GM12874 (cell line): Measurements from ENCODE around the gene CHST13.

Experiments
- CTCF ChIP-seq: IDR thresholded peaks from 2 replicates; pipeline ENCODE4 v1.5.1; 2011; ENCODE audit warnings: low read depth, mild to moderate bottlenecking, control low read depth, low read length, moderate library complexity; ENCODE audit not compliant: insufficient read depth

CHST13 gene

DNA sequence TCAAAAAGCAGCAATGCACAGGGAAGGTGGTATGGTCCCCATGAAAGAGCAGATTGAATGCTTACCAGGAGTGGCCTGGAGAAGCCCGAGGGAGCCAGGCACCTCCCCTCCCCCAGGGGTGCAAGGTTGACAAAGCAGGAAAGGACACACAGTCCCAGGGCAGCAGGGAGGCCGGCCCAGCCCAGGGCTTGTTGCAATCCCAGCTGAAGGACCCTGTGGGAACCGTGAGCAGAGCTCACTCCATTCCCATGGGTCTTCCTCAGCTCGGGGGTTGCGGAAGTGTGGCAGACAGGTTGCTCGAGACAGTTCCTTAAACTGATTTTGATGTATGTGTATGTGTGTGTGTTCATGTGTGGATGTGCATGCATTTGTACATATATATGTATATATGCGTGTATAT, 22.2 kb upstream of the CHST13 start:
- TF ChIP-seq CTCF = no peak

GRCh38 chr3:126502656-126503055, 21.3 kb upstream of the CHST13 start:
- no peak for TF ChIP-seq CTCF

DNA sequence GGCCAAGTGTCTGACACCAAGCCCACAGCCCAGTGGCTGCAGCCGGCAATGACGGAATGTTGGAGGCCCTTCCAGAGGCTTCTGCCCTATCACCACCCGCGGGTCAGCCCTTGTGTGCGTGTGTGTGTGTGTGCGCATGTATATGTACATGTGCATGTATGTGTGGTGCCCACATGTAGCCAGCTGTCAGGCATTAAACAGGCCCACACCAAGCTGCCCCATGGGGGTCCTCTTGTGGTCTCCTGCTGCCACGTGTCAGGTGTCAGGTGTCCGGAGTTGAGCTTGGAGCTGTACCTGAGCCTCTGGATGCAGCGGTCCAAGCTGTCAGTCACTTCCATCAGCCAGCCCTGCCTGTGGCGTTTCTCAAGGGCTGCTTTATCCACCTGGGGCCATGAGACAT, 20.3 kb upstream of the CHST13 start:
- TF ChIP-seq CTCF = no peak

DNA sequence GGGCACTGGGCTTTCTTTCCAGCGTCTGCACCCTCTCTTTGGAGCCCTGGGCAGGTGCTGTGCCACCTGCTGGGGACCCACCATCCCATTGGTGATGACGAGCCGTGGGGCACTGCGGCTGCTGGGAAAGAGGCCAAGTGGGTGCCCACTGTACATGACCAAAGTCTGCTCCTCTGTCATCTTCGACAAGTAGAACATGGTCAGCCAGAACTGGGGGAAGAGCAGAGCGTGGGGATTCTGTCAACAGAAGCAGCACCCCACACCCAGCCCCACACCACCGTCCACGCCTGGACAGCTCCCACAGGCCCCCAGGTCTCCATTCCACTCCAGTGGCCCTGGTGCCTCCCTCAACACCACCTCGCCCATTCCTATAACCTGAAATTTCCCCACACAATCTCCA, 16.1 kb upstream of the CHST13 start:
- no peak for TF ChIP-seq CTCF

- no peak for TF ChIP-seq CTCF
Observed at GRCh38 chr3:126508564-126508964, 15.4 kb upstream of the CHST13 start.

DNA sequence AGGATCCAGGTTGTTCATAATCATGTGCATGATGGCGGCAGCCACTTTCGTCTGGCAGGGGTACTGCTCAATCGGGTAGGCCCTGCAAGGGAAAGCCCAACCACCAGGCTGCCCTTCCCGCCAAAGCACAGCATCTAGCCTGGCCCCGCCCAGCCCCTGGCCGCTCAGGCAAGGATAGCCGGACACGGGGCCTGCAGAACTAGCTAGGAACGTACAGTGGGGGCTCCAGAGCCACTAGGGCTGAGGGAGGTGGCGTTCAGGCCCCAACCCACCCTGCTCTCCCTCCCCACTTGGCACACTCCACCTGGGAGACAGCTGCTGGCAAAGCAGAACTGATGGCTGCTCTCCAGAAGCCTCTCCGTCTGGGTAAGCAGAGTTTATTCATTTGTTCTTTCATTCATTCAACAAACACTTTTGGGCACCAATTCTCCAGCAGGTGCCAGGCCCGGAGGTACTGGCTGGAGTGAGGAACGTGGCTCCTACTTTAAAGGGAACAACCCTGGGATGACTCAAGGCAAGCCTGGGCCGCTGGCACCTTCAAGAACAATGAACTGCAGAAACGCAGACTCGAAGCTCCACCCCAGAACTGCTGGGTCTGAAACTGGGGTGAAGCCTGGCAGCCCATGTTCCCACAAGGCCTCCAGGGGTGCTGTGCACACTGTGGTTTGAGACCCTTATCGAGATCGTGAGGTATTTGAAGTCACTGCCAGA, 14.2 kb upstream of the CHST13 start:
- no peak for TF ChIP-seq CTCF

DNA sequence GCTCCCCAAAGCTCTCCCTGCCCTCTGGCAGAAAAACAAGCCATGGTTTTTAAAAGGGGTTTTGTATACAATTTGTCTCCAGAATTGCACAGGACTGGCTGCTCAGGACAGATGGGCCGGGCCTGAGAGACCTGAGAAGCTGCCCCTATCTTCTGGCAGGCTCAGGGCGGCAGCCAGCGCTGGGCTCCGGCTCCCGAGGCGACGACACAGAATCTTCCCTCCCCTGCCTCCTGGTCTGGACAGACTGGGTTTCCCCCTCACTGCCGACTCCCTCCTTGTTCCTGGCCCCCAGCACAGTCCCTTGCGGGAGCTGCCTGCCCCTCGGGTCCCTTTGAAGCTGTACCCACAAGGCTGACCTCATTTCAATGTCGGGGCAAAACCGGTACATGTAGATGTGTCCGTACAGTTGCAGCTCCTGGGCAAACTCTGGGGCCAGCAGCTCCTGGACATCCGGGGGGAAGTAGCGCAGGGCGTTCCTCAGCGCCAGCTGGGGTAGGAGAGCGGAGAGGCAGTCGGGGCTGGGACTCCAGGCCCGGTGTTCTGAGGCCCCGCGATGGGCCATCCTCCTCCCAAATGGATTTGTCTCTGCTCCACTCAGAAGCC, 13.5 kb upstream of the CHST13 start:
- TF ChIP-seq CTCF = no peak

DNA sequence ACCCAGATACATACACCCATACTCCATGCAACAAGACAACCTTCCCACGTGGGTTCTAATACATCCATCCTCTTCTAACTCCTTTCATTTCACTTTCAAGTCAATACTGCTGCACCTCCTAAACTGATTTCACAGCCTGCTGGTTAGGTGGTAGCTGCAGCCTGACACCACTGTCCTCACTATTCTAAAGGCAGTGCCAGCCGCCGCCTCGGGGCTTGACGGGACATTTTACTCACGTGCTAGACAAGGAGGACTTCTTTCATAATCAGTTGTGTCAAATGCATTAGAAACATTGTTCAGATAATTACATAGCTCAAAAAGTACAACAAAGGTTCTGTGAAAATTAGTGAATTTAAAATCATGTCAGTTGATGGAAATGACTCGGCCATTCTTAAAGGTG, 12.7 kb upstream of the CHST13 start:
- TF ChIP-seq CTCF = no peak
